GM23338 (cell line): Measurements from ENCODE around the gene MPPE1. TPM values are rescaled to one million over a fixed set of nuclear protein-coding genes. Genes with fewer than 3 reads are reported as not detected.

ENCODE experiments used
- ATAC-seq: fragments of 200-7000 bp; cut with Tn5 transposase; 3 replicates; pipeline ENCODE4 v1.9.1; 2020
- DNase-seq: peaks from one replicate; pipeline ENCODE4 v3.0.0-alpha.2; 2015; ENCODE audit warnings: low spot score
- H2AFZ ChIP-seq: fragments of 200-600 bp; sonication (generic); 2 replicates; pipeline ENCODE4 v1.8.0; 2016; ENCODE audit warnings: antibody characterized with exemption, mild to moderate bottlenecking, moderate library complexity
- H3F3A ChIP-seq: fragments of 200-600 bp; sonication (generic); replicated peaks from 2 replicates; pipeline ENCODE4 v1.8.0; 2017; ENCODE audit warnings: antibody characterized with exemption, mixed run types, low read depth
- H3K27ac ChIP-seq: fragments of 200-600 bp; sonication (generic); 2 replicates; pipeline ENCODE4 v1.6.1; 2016; ENCODE audit warnings: low read depth
- H3K27me3 ChIP-seq: fragments of 200-600 bp; sonication (generic); 2 replicates; pipeline ENCODE4 v1.8.0; 2016; ENCODE audit warnings: mild to moderate bottlenecking, mixed run types, moderate library complexity; ENCODE audit not compliant: insufficient read depth
- H3K36me3 ChIP-seq: fragments of 200-600 bp; sonication (generic); 2 replicates; pipeline ENCODE4 v1.8.0; 2016; ENCODE audit warnings: mild to moderate bottlenecking; ENCODE audit not compliant: insufficient read depth
- H3K4me1 ChIP-seq: fragments of 200-600 bp; sonication (generic); 2 replicates; pipeline ENCODE4 v1.8.0; 2016; ENCODE audit warnings: mild to moderate bottlenecking, moderate library complexity; ENCODE audit not compliant: insufficient read depth
- H3K4me2 ChIP-seq: fragments of 200-600 bp; sonication (generic); 2 replicates; pipeline ENCODE4 v1.7.1; 2017; ENCODE audit warnings: mixed run types
- H3K4me3 ChIP-seq: fragments of 200-600 bp; sonication (generic); 2 replicates; pipeline ENCODE4 v1.6.1; 2016; ENCODE audit warnings: mixed run types
- H3K79me2 ChIP-seq: fragments of 200-600 bp; sonication (generic); replicated peaks from 2 replicates; pipeline ENCODE4 v1.8.0; 2017; ENCODE audit warnings: mild to moderate bottlenecking; ENCODE audit not compliant: insufficient read depth
- H3K9me2 ChIP-seq: fragments of 200-600 bp; sonication (generic); 2 replicates; pipeline ENCODE4 v1.8.0; 2017; ENCODE audit not compliant: insufficient read depth
- H4K20me1 ChIP-seq: fragments of 200-600 bp; sonication (generic); replicated peaks from 2 replicates; pipeline ENCODE4 v1.8.0; 2017; ENCODE audit warnings: mild to moderate bottlenecking; ENCODE audit not compliant: insufficient read depth
- H3K27ac Mint-ChIP-seq: 2 replicates; pipeline ENCODE4 v1.8.0; 2020; ENCODE audit warnings: inconsistent platforms, mild to moderate bottlenecking, moderate library complexity, mixed read lengths
- H3K27me3 Mint-ChIP-seq: 3 replicates; pipeline ENCODE4 v1.8.0; 2022; ENCODE audit warnings: low read depth, mild to moderate bottlenecking, moderate library complexity, mixed read lengths, inconsistent platforms; ENCODE audit not compliant: insufficient read depth, poor library complexity
- H3K36me3 Mint-ChIP-seq: 3 replicates; pipeline ENCODE4 v1.8.0; 2021; ENCODE audit warnings: low read depth, mild to moderate bottlenecking, inconsistent platforms, moderate library complexity, mixed read lengths
- H3K4me1 Mint-ChIP-seq: 3 replicates; pipeline ENCODE4 v1.8.0; 2020; ENCODE audit warnings: mild to moderate bottlenecking, inconsistent platforms, mixed read lengths
- H3K4me3 Mint-ChIP-seq: 3 replicates; pipeline ENCODE4 v1.8.0; 2021; ENCODE audit warnings: moderate library complexity, mild to moderate bottlenecking, inconsistent platforms, mixed read lengths
- H3K9me3 Mint-ChIP-seq: 3 replicates; pipeline ENCODE4 v1.8.0; 2020; ENCODE audit warnings: moderate library complexity, mild to moderate bottlenecking, inconsistent platforms, mixed read lengths
- CREB1 ChIP-seq: fragments of 250-450 bp; sonication (Bioruptor Pico); IDR thresholded peaks from 2 replicates; pipeline ENCODE4 v1.5.0; 2020; ENCODE audit warnings: low read depth, mild to moderate bottlenecking, moderate library complexity
- REST ChIP-seq: IDR thresholded peaks from one replicate; pipeline ENCODE4 v1.6.1; 2018; ENCODE audit warnings: antibody characterized with exemption; ENCODE audit not compliant: unreplicated experiment
- ZNF462 ChIP-seq: fragments of 250-450 bp; sonication (Bioruptor Pico); IDR thresholded peaks from 2 replicates; pipeline ENCODE4 v1.5.0; 2020; ENCODE audit warnings: mild to moderate bottlenecking, moderate library complexity
- polyA plus RNA-seq: library from polyadenylated mRNA; unstranded; fragments of >200 nt; fragmentation: Nextera tagmentation; extraction: Ambion mirVana; gene quantifications from 2 replicates; pipeline ENCODE4 v1.2.1, GENCODE V29; 2016
- total RNA-seq: library from RNA; depleted of rRNA; stranded (reverse); fragments of >200 nt; shearing (Covaris generic); gene quantifications from 2 replicates; pipeline ENCODE4 v1.2.3, GENCODE V29; 2014

MPPE1 gene
- total and polyA plus RNA-seq, 2 experiments from 2014 or later: 18.8 to 24.6 TPM

GRCh38 chr18:11886577-11887110, 21.5 kb downstream of the MPPE1 start (continued):
- no peak for TF ChIP-seq ZNF462

- ATAC-seq: no peak
- DNase-seq: no peak
- Histone ChIP-seq H3K4me3 (no peak overlapping the region), H4K20me1 (no peaks in the 10 kb centered on the region), H3F3A (no peaks in the 10 kb centered on the region), H3K36me3 (0 out of 2 replicates have a peak, but pooled peaks cover 3% of the 10 kb centered on the region), H3K9me2 (no peaks in the 10 kb centered on the region), H3K27ac (no peak overlapping the region), H3K79me2 (no peaks in the 10 kb centered on the region), H3K4me2 (no peak overlapping the region), H3K27me3 (no peaks in the 10 kb centered on the region), H2AFZ (no peak overlapping the region), H3K4me1 (no peaks in the 10 kb centered on the region)
- peaks cover 5% of the 10 kb centered on the region for H3K27me3 Mint-ChIP-seq
- no peaks in the 10 kb centered on the region for H3K9me3 Mint-ChIP-seq
- H3K27ac Mint-ChIP-seq: no peak overlapping the region
- peaks cover 26% of the 10 kb centered on the region for H3K36me3 Mint-ChIP-seq
- H3K4me3 Mint-ChIP-seq: no peak overlapping the region
- H3K4me1 Mint-ChIP-seq: peaks cover 16% of the 10 kb centered on the region
- no peak for TF ChIP-seq ZNF462
- TF ChIP-seq REST: no peak
- no peak for TF ChIP-seq CREB1 (CRISPR knock-in tag)
Measured at GRCh38 chr18:11885278-11885947, 22.7 kb downstream of the MPPE1 start.
